ENCODE measurements around the gene SDR42E2. TPM values are rescaled to one million over a fixed set of nuclear protein-coding genes. Genes with fewer than 3 reads are reported as not detected.

Gene SDR42E2
- total and polyA plus RNA-seq, 12 donors, result 0.09 to 0.15 TPM; not detected in 10

- no peaks in the 10 kb centered on the region for H3K27me3 ChIP-seq
- H3K4me1 ChIP-seq, result no peaks in the 10 kb centered on the region
- no peaks in the 10 kb centered on the region for H3K36me3 ChIP-seq
- intact Hi-C loops (cut with DNase I), result no loop called here
- TF ChIP-seq CTCF (IDR thresholded peaks at IDR 0.05), result no peak
- no peak overlapping the region for H3K27ac ChIP-seq
- 59 to 60% methylated on average over 7 of the region's 7 CpGs for WGBS, 2 donors
- ATAC-seq (no peak), DNase-seq (no peak)
- H3K9me3 ChIP-seq, result no peaks in the 10 kb centered on the region
- no peak overlapping the region for H3K4me3 ChIP-seq
Measured at GRCh38 chr16:22139008-22139407, 23.3 kb upstream of the SDR42E2 start.

- ATAC-seq (no peak), DNase-seq (no peak)
- no peaks in the 10 kb centered on the region for H3K4me1 ChIP-seq
- H3K9me3 ChIP-seq, result no peaks in the 10 kb centered on the region
- no peaks in the 10 kb centered on the region for H3K27me3 ChIP-seq
- TF ChIP-seq CTCF (IDR thresholded peaks at IDR 0.05), result no peak
- H3K27ac ChIP-seq, result no peak overlapping the region
- H3K36me3 ChIP-seq, result no peaks in the 10 kb centered on the region
- intact Hi-C loops (cut with DNase I), result no loop called here
- 84 to 85% methylated on average over 1 of the region's 1 CpG for WGBS, 2 donors
- H3K4me3 ChIP-seq, result no peak overlapping the region
Measured at GRCh38 chr16:22139732-22140131, 22.6 kb upstream of the SDR42E2 start.

GRCh38 chr16:22141767-22142166, 20.5 kb upstream of the SDR42E2 start:
- TF ChIP-seq CTCF (IDR thresholded peaks at IDR 0.05), result peak in 1 of 9 donors; percentile 35
- H3K27ac ChIP-seq, result no peak overlapping the region
- H3K4me1 ChIP-seq, result no peaks in the 10 kb centered on the region
- DNase-seq, result no peak
- ATAC-seq, result no peak
- no peaks in the 10 kb centered on the region for H3K27me3 ChIP-seq
- intact Hi-C loops (cut with DNase I), result no loop called here
- no peaks in the 10 kb centered on the region for H3K36me3 ChIP-seq
- WGBS, 2 donors, result 79 to 80% methylated on average over 1 of the region's 1 CpG
- no peaks in the 10 kb centered on the region for H3K9me3 ChIP-seq
- no peak overlapping the region for H3K4me3 ChIP-seq

GRCh38 chr16:22144520-22144919, 17.8 kb upstream of the SDR42E2 start:
- no peak for ATAC-seq

More at GRCh38 chr16:22144520-22144919, 17.8 kb upstream of the SDR42E2 start:
- no peak for DNase-seq
- WGBS, 2 donors, result 92 to 93% methylated on average over 6 of the region's 6 CpGs
- H3K4me1 ChIP-seq, result no peaks in the 10 kb centered on the region
- H3K4me3 ChIP-seq, result no peak overlapping the region
- H3K9me3 ChIP-seq, result no peaks in the 10 kb centered on the region
- no peak for TF ChIP-seq CTCF (IDR thresholded peaks at IDR 0.05)
- H3K36me3 ChIP-seq, result no peaks in the 10 kb centered on the region
- no peak overlapping the region for H3K27ac ChIP-seq
- H3K27me3 ChIP-seq, result no peaks in the 10 kb centered on the region
- intact Hi-C loops (cut with DNase I), result no loop called here
